LNCaP clone FGC (cell line): ENCODE data around the gene PCDHGB4.
"Not testable (repeated sequence)": the region's sequence is repeated elsewhere in the genome, so short reads cannot be mapped to it uniquely, and the experiment has no call there.

ENCODE experiments used
- DNase-seq: peaks from one replicate; pipeline ENCODE4 v3.0.0-alpha.2; 2011; ENCODE audit warnings: low read depth
- H3K4me3 ChIP-seq: 2 replicates; pipeline ENCODE4 v1.5.1; 2011; ENCODE audit warnings: mild to moderate bottlenecking, low read depth, low read length, control low read depth
- TF ChIP-seq, protein P1 (sequence below): IDR thresholded peaks from 2 replicates; pipeline ENCODE4 v1.5.1; 2012; ENCODE audit warnings: mild to moderate bottlenecking; ENCODE audit not compliant: control insufficient read depth, insufficient read depth; ENCODE audit errors: extremely low read depth

PCDHGB4 gene

DNA sequence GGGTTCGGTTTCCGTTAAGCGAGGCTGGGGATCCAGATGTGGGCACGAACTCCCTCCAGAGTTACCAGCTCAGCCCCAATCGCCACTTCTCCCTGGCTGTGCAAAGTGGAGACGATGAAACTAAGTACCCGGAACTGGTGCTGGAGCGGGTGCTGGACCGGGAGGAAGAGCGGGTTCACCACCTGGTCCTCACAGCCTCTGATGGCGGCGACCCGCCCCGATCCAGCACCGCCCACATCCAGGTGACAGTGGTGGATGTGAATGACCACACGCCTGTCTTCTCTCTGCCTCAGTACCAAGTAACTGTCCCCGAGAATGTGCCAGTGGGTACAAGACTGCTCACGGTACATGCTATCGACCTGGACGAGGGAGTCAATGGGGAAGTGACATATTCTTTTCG is 4.2 kb upstream of the PCDHGB4 start:
- peak overlapping the region; percentile 65 for H3K4me3 ChIP-seq
- DNase-seq: no peak
- TF ChIP-seq, protein P1, sequence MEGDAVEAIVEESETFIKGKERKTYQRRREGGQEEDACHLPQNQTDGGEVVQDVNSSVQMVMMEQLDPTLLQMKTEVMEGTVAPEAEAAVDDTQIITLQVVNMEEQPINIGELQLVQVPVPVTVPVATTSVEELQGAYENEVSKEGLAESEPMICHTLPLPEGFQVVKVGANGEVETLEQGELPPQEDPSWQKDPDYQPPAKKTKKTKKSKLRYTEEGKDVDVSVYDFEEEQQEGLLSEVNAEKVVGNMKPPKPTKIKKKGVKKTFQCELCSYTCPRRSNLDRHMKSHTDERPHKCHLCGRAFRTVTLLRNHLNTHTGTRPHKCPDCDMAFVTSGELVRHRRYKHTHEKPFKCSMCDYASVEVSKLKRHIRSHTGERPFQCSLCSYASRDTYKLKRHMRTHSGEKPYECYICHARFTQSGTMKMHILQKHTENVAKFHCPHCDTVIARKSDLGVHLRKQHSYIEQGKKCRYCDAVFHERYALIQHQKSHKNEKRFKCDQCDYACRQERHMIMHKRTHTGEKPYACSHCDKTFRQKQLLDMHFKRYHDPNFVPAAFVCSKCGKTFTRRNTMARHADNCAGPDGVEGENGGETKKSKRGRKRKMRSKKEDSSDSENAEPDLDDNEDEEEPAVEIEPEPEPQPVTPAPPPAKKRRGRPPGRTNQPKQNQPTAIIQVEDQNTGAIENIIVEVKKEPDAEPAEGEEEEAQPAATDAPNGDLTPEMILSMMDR: no peak

DNA sequence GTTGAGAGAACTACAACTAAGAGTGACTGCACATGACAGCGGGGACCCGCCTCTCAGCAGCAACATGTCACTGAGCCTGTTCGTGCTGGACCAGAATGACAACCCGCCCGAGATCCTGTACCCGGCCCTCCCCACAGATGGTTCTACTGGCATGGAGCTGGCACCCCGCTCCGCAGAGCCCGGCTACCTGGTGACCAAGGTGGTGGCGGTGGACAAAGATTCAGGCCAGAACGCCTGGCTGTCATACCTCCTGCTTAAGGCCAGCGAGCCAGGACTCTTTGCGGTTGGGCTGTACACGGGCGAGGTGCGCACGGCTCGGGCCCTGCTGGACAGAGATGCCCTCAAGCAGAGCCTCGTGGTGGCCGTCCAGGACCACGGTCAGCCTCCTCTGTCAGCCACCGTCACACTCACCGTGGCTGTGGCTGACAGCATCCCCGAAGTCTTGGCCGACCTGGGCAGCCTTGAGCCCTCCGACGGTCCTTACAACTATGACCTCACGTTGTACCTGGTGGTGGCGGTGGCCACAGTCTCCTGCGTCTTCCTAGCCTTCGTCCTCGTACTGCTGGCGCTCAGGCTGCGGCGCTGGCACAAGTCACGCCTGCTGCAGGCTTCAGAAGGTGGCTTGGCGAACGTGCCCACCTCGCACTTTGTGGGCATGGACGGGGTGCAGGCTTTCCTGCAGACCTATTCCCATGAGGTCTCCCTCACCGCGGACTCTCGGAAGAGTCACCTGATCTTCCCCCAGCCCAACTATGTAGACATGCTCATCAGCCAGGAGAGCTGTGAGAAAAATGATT is 2.8 kb upstream of the PCDHGB4 start:
- TF ChIP-seq, protein P1: no peak
- DNase-seq: no peak
- no peak overlapping the region for H3K4me3 ChIP-seq

DNA sequence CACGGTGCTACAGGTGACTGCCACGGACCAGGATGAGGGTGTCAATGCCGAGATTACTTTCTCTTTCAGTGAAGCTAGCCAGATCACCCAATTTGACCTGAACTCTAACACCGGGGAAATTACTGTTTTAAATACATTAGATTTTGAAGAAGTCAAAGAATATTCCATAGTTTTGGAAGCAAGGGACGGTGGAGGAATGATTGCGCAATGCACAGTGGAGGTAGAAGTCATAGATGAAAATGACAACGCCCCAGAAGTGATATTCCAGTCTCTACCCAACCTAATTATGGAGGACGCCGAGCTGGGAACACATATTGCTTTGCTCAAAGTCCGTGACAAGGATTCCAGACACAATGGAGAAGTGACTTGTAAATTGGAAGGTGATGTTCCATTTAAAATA is 1.2 kb downstream of the PCDHGB4 start:
- TF ChIP-seq, protein P1: no peak
- H3K4me3 ChIP-seq: no peak overlapping the region
- no peak for DNase-seq

DNA sequence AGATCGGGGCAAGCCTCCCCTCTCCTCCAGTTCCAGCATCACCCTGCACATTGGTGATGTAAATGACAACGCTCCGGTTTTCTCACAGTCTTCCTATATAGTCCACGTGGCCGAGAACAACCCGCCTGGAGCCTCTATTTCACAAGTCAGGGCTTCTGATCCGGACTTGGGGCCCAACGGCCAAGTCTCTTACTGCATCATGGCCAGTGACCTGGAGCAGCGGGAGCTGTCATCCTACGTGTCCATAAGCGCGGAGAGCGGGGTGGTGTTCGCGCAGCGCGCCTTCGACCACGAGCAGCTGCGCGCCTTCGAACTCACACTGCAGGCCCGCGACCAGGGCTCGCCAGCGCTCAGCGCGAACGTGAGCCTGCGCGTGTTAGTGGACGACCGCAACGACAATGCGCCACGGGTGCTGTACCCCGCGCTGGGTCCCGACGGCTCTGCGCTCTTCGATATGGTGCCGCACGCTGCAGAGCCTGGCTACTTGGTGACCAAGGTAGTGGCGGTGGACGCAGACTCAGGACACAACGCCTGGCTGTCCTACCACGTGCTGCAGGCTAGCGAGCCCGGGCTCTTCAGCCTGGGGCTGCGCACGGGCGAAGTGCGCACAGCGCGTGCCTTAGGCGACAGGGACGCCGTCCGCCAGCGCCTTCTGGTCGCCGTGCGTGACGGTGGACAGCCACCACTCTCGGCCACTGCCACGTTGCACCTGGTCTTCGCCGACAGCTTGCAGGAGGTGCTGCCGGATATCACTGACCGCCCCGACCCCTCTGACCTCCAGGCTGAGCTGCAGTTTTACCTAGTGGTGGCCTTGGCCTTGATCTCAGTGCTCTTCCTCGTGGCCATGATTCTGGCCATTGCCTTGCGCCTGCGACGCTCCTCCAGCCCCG is 1.9 kb downstream of the PCDHGB4 start:
- H3K4me3 ChIP-seq: no peak overlapping the region
- DNase-seq: no peak
- TF ChIP-seq, protein P1: no peak

DNA sequence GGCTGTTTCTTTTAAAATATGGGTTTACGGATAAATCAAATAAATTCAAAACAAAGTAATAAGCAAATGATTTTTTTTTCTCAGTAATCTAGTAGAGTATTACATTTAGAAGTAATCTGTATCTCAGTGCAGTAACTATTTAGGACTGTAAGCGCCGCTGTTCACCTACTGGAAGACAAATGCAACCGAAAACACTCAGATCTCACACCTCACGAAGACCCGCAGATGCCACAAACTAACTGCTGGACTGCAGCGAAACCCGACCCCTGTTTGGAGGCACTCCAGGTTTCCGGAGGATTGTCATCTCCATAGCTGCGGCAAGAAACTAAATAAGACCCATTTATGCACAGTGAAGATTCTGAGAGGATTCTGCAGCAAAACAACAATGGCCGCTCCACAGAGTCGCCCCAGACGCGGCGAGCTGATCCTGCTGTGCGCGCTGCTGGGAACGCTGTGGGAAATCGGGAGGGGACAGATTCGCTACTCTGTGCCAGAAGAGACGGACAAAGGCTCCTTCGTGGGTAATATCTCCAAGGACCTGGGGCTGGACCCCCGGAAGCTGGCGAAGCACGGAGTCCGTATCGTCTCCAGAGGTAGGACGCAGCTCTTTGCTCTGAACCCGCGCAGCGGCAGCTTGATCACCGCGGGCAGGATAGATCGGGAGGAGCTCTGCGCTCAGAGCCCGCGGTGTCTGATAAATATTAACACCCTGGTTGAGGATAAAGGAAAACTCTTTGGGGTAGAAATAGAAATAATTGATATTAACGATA is 5.1 kb downstream of the PCDHGB4 start, which contains the start of gene PCDHGA8:
TSS of gene PCDHGA8 (plus strand) at position 205 of the 770 bp plus-strand sequence. CDS start at position 386, 181 bp downstream.
- H3K4me3 ChIP-seq: peak within 1 kb of the TSS; percentile 46
- TF ChIP-seq, protein P1: peak; percentile 38
- DNase-seq: no peak

DNA sequence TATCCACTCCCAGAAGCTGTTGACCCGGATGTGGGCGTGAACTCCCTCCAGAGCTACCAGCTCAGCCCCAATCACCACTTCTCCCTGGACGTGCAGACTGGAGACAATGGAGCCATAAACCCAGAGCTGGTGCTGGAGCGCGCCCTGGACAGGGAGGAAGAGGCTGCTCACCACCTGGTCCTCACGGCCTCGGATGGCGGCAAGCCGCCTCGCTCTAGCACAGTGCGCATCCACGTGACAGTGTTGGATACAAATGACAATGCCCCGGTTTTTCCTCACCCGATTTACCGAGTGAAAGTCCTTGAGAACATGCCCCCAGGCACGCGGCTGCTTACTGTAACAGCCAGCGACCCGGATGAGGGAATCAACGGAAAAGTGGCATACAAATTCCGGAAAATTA is 5.8 kb downstream of the PCDHGB4 start:
- DNase-seq: no peak
- no peak overlapping the region for H3K4me3 ChIP-seq
- TF ChIP-seq, protein P1: no peak

DNA sequence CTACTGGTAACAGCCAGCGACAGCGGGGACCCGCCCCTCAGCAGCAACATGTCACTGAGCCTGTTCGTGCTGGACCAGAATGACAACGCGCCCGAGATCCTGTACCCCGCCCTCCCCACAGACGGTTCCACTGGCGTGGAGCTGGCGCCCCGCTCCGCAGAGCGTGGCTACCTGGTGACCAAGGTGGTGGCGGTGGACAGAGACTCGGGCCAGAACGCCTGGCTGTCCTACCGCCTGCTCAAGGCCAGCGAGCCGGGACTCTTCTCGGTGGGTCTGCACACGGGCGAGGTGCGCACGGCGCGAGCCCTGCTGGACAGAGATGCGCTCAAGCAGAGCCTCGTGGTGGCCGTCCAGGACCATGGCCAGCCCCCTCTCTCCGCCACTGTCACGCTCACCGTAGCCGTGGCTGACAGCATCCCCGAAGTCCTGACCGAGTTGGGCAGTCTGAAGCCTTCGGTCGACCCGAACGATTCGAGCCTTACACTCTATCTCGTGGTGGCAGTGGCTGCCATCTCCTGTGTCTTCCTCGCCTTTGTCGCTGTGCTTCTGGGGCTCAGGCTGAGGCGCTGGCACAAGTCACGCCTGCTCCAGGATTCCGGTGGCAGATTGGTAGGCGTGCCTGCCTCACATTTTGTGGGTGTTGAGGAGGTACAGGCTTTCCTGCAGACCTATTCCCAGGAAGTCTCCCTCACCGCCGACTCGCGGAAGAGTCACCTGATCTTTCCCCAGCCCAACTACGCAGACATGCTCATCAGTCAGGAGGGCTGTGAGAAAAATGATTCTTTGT is 7.1 kb downstream of the PCDHGB4 start:
- not testable (repeated sequence) for DNase-seq, H3K4me3 ChIP-seq
